Measurements from ENCODE around the gene STRA6.
A peak's percentile ranks its signal among the peaks of the same experiment; 100 is the strongest.

The STRA6 gene

GRCh38 chr15:74206801-74207281 is 4.3 kb upstream of the STRA6 start:
- peak; percentile 54 for DNase-seq

- DNase-seq: no peak
Measured at GRCh38 chr15:74205582-74205947, 3.0 kb upstream of the STRA6 start.

GRCh38 chr15:74203914-74204431 is 1.4 kb upstream of the STRA6 start:
- peak; percentile 85 for DNase-seq

- peak; percentile 41 for DNase-seq
Measured at GRCh38 chr15:74201710-74202420, 722 bp downstream of the STRA6 start.

- peak; percentile 37 for DNase-seq
Measured at GRCh38 chr15:74200871-74201419, 1.6 kb downstream of the STRA6 start.

GRCh38 chr15:74200412-74200815 is 2.2 kb downstream of the STRA6 start:
- peak; percentile 81 for DNase-seq

- DNase-seq: no peak
Measured at GRCh38 chr15:74199297-74199652, 3.3 kb downstream of the STRA6 start.

- DNase-seq: no peak
Measured at GRCh38 chr15:74197176-74197965, 5.2 kb downstream of the STRA6 start.

- peak; percentile 99 for DNase-seq
Measured at GRCh38 chr15:74196175-74196574, 6.4 kb downstream of the STRA6 start.

- DNase-seq: no peak
Measured at GRCh38 chr15:74194572-74195559, 7.7 kb downstream of the STRA6 start.

GRCh38 chr15:74193905-74194304 is 8.7 kb downstream of the STRA6 start:
- DNase-seq: no peak

GRCh38 chr15:74193299-74193718 is 9.3 kb downstream of the STRA6 start:
- DNase-seq: peak; percentile 93

GRCh38 chr15:74192751-74193150 is 9.8 kb downstream of the STRA6 start:
- DNase-seq: no peak

GRCh38 chr15:74191798-74192197 is 10.8 kb downstream of the STRA6 start:
- no peak for DNase-seq

- no peak for DNase-seq
Measured at GRCh38 chr15:74188216-74188615, 14.4 kb downstream of the STRA6 start.

GRCh38 chr15:74185710-74186348 is 16.8 kb downstream of the STRA6 start:
- DNase-seq: no peak

- no peak for DNase-seq
Measured at GRCh38 chr15:74184582-74185091, 17.9 kb downstream of the STRA6 start.

GRCh38 chr15:74182131-74182530 is 20.5 kb downstream of the STRA6 start:
- no peak for DNase-seq

GRCh38 chr15:74180881-74181602 is 21.5 kb downstream of the STRA6 start:
- DNase-seq: no peak

- peak; percentile 77 for DNase-seq
Measured at GRCh38 chr15:74179983-74180880, 22.4 kb downstream of the STRA6 start.

Measured in fibroblast of skin of right quadriceps (primary cell).